NCI-H460 (cell line): ENCODE results near the gene ZBTB5. TPM values are rescaled to one million over a fixed set of nuclear protein-coding genes. Genes with fewer than 3 reads are reported as not detected.
A peak's percentile ranks its signal among the peaks of the same experiment; 100 is the strongest.
"Not testable (repeated sequence)": the region's sequence is repeated elsewhere in the genome, so short reads cannot be mapped to it uniquely, and the experiment has no call there.

Experiments
- DNase-seq: peaks from one replicate; pipeline ENCODE4 v3.0.0-alpha.2; 2016; ENCODE audit warnings: low read depth; ENCODE audit errors: extremely low read depth
- total RNA-seq: library from RNA; depleted of rRNA; stranded (reverse); fragments of >200 nt; shearing (Covaris generic); gene quantifications from 2 replicates; pipeline ENCODE4 v1.2.3, GENCODE V29; 2014

The ZBTB5 gene
- total RNA-seq, 1 experiment from 2014 or later, result 8.7 TPM

- DNase-seq, result not testable (repeated sequence)
Observed at GRCh38 chr9:37426431-37426830, 38.8 kb downstream of the ZBTB5 start.

- no peak for DNase-seq
Observed at GRCh38 chr9:37425298-37425752, 39.9 kb downstream of the ZBTB5 start.

GRCh38 chr9:37424686-37425297 lies 40.5 kb downstream of the ZBTB5 start:
- no peak for DNase-seq

DNA sequence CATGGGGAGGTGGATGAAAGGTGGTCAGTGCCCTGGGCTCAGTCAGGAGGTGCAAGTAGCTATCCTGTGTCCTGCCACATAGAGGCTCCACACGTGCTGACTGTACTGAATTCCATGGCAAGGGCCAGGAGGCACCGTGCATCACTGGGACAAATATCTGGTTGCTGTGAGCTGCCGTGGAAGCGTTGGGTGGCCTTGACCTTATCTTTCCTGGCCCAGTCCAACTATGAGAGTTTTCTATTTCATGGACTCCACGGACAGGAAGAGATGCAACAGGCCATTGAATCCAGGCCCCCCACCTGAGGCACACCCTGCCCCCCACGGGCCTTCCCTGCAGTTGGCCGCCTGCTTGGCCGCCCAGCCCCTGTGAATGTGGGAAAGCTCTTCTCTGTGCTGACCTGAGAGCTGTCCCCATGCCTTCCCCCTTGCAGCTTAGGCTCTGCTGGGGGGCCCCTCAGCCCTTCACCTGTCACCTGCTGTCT lies 41.0 kb downstream of the ZBTB5 start:
- no peak for DNase-seq

DNA sequence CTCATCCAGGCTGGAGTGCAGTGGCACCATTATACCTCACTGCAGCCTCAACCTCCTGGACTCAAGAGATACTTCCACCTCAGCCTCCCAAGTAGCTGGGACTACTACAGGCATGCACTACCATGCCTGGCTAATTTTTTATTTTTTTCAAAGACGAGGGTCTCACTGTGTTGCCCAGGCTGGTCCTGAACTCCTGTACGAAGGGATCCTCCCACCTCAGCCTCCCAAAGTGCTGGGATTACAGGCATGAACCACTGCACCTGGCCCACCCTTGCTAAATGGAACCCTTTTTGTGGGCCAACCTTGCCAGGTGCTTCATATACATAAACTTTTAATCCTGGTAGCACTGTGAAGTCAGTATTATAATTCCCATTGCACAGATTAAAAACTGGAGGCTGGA lies 41.7 kb downstream of the ZBTB5 start:
- no peak for DNase-seq

- peak; percentile 68 for DNase-seq
Observed at GRCh38 chr9:37422289-37423104, 42.8 kb downstream of the ZBTB5 start, which contains the start of gene GRHPR. Gene GRHPR (plus strand): TSS chr9:37422696. CDS start chr9:37422751, 55 bp downstream.

- DNase-seq, result no peak
Observed at GRCh38 chr9:37421914-37422288, 43.3 kb downstream of the ZBTB5 start.

- no peak for DNase-seq
Observed at GRCh38 chr9:37420271-37421215, 44.7 kb downstream of the ZBTB5 start.

GRCh38 chr9:37419204-37419603 lies 46.0 kb downstream of the ZBTB5 start:
- DNase-seq, result no peak

DNA sequence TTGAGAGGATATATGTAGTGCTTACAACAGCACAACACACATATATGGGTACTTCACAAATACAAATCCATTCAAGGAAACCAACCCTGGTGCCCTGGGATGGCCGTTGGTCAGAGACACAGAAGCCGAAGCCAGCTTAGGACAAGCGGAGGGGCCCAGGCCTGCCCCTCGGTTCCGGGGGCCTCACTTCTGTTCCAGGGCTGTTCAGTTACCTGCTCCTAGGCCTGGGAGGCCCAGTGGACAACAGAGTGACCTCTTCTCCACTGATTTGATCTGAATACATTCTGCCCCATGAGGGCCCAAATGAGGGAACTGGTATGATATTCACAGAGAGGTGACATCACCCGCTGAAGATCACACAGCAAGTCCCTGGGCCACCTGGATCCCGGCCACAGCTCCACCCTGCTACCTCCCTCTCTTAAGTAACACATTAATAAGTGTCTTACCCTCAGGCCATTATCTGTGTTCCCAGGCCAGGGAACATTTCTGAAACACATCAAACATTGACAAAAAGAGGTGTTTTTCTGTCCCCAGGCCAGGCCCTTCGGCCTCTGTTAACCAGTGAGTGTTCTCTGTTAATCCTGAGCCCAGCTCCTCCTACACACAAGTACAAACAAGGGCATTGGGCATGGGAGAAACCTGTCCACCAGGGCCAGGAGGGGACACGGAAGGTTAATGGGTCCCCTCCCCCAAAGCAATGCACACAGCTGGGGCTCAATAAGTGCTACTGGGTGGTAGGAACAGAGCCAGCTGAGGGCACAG lies 47.2 kb downstream of the ZBTB5 start:
- no peak for DNase-seq

- no peak for DNase-seq
Observed at GRCh38 chr9:37417252-37417803, 47.9 kb downstream of the ZBTB5 start.

- peak; percentile 70 for DNase-seq
Observed at GRCh38 chr9:37415011-37415719, 50.1 kb downstream of the ZBTB5 start.

GRCh38 chr9:37414503-37414943 lies 50.7 kb downstream of the ZBTB5 start:
- DNase-seq, result no peak

DNA sequence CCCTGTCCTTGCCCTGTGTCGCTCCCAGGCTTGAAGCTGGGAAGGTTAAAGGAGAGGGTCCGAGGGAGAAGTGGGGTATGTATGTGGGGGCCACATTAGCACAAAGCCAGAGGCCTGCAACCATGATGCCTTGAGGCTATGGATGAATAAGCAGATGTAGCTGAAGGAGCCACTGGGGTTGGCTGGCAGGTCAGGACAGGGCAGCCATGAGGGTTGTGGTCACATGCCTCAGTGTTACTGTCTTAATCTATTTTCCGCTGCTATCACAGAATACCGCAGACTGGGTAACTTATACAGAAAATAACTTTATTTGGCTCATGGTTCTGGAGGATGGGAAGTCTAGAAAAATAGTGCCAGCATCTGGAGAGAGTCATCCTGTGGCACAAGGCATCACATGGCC lies 51.9 kb downstream of the ZBTB5 start:
- no peak for DNase-seq

DNA sequence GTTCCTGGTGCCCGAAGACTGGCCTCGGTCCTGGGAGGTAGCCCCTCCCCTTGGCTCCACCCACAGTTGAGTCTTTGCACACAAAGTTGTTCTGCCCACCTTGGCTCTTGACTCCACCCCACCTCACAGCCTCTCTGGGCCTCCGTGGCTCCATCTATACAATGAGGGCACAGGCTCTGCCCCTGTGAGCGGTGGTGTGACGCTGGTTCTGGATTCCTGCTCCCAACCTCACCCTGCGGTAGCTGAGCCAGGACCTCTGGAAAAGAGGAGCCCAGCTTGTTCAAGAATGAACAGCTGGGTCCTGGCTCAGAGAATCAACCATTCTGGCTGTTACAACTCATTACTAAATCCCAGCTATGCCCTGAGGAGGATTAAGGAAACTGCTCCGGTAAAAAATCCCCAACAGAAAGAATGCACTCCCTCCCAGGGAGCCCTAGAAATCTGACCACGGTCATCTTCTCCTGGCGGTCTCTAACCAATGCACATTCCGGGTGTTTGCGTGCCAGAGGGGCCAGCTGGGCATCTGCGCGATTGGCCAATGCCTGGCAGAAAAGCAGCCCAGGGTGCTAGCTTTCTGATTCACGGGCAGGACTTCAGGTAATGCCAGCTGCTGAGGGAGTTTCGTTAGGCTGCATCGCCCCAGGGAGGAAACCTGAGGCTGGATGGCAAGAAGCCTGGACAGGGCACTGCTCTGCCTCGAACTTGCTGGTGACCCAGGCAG lies 52.7 kb downstream of the ZBTB5 start:
- no peak for DNase-seq

GRCh38 chr9:37410969-37411785 lies 54.1 kb downstream of the ZBTB5 start:
- DNase-seq, result no peak

- DNase-seq, result no peak
Observed at GRCh38 chr9:37410354-37410861, 54.8 kb downstream of the ZBTB5 start.
